ENCODE results near the gene SMAGP.
"Not testable (repeated sequence)": the region's sequence is repeated elsewhere in the genome, so short reads cannot be mapped to it uniquely, and the experiment has no call there.

Gene SMAGP, protein sequence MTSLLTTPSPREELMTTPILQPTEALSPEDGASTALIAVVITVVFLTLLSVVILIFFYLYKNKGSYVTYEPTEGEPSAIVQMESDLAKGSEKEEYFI
- total RNA-seq, result 4.4 to 4.9 reads per million in 2 donors

DNA sequence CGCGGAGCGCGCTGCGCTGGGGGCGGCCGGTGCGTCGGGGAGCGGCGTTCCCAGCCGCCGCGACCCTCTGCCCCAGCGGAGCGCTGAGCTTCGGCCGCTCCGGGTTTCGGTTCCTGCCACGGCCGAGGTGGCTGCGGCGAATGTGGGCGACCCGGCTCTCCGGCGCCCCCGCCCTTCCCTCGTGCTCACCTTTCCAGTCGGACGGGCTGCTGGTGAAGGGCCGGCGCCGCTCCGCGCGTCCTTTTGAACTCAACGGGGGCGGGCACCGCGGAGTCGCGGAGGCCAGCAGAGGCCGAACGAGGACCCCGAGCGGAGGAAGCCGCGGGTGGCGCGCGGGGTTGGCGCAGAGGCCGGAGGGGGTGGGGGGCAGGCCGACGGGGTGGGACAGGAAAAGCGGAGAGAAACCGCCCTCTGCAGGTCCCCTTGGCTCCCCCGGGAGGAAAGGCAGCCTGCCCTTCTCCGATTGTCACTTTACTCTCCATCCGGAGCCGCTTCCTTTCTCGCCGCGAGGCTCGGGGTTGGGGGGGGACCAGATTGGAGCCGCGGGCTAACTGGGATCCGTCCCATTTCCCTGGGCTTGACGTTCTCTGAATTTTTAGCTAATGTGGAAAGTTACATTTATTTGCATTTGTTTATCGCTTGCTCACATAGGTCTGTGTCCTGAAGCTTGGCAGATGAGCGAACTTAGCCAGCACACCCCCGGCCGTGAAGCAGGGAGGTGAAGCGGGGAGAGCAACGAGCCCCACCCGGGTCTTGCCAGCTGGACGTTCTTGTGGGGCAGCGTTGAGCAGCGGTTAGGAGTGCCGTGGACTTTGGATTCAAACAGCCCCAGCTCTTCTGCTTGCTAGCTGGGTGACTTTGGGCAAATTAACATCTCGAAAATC, at the start of gene SMAGP:
SMAGP (minus strand) TSS at position 349 of the 884 bp plus-strand sequence. CDS start 1,137 bp downstream, outside the sequence.
- peak; percentile 49 for DNase-seq

DNA sequence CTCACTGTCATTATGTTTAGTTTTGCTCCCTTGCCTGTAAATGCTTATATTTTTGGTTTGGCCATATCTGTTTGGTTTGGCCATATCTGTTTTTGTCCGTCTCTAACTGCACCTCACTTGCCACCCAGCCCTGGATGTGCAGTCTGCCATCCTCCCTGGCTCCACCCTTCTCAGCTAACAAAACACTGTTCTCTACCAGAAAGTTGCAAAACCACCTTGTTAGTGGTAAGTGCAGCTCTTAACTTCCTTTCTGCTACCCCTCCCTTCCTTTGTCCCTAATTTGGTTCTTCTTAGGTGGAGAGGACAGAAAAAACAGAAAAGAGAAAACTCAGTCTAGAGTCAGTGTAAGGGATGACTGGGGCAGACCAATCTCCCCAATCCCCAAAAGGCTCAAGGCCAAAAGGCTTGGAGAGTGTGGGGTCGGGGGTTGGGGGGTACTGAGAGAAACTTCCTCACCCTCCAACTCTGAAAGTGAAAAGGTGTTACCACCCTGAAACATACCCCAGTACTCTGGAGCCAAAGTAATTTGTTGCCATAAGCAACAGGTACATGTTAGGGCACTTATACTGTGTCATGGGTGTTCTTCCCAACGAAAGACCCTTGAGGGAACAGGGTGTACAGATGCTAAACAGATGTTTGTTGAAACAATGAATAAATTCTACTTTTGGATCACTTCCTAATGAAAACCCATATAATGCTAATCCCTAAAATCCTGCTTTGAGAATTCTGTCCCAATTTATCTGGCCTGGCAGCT, 48.8 kb upstream of the SMAGP start:
- DNase-seq, result no peak

DNA sequence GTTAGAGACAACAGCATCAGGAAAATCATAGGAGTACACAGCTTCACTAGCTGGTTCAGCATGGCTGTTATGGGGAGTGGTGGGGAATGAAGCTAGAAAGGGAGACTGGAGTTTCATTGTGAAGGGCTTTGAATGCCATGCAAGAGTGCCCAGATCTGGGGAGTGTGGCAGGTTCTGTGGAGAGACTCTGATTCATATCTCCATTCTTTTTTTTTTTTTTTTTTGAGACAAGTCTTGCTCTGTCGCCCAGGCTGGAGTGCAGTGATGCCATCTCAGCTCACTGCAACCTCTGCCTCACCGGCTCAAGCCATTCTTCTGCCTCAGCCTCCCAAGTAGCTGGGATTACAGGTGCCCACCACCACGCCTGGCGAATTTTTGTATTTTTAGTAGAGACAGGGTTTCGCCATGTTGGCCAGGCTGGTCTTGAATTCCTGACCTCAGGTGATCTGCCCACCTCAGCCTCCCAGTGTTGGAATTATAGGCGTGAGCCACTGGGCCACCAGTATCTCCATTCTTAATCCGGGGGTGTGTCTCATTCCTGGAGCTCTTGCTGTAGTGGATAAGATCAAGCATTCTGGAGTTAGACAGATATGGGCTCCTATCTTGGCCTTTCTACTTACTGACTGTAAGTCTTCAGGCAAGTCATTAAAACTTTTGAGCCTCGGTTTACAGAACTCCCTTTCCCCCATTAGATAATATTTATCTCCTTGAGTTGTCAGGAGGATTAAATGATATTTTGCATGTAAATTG, 48.0 kb upstream of the SMAGP start:
- not testable (repeated sequence) for DNase-seq

DNA sequence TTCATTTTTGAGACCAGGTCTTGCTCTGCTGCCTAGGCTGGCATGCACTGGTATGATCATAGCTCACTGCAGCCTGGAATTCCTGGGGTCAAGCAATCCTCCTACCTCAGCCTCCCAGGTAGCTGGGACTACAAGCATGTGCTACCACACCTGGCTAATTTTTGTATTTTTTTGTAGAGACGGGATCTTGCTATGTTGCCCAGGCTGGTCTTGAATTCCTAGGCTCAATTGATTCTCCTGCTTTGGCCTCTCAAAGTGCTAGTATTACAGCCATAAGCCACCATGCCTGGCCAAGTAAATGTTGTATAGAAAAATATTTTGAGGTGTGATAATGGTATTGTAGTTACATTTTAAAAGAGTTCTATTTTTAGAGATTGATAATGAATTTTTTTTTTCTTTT, 41.2 kb upstream of the SMAGP start:
- no peak for DNase-seq

DNA sequence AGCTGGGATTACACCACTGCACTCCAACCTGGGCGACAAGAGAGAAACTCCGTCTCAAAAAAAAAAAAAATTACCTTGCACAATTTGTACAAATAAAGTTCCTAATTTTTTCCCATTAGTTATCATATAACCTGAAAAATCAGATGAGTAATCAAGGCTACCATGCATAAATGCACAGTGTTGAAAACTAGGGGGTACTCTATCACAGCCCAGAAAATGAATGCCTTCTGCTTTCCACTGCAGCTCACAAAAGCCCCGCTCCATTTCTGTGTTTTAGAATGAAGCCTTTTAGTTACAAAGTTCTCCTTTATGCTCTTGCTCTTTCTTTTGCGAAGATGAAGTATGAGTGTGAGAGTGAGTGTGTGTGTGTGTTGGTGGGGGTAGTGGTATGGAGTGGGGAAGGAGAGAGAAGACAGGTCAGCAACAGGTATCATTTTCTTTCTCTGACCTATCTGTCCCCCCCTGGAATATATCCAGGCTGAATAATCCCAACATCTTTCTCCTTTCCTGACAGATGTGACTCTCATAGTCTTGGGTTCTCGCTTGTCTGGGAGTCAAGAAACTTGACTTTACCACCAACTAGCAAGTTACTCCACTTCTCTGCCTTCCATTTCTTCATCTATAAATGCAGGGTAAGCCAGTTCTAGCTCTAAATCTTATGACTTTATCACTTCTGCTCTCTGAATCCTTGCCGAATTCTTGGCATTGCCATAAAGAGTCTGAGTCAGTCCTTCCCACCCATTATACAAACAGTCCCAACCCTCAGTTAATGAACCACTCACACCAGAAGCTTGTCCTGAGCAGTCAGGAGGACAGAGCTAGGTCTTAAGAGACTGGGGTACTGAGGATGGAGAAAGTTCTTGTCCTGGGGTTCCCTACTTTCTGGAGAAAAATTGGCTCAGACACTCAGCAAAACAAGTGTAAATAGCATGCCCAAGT, 37.7 kb upstream of the SMAGP start:
- no peak for DNase-seq

DNA sequence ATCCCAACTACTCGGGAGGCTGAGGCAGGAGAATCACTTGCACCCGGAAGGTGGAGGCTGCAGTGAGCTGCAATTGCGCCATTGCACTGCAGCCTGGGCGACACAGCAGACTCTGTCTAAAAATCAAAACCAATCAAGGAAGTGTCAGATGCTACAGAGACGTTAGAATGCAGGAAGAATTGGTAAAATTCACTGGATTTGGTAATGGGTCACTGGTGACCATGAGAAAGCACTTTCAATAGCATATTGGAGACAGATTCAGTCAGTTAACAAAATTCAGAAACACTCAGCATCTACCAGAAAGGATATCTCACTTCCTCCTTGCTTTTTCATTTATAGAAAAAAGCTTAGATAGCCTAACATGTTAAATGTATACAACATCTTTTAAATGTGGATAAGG, 36.3 kb upstream of the SMAGP start:
- DNase-seq, result no peak

DNA sequence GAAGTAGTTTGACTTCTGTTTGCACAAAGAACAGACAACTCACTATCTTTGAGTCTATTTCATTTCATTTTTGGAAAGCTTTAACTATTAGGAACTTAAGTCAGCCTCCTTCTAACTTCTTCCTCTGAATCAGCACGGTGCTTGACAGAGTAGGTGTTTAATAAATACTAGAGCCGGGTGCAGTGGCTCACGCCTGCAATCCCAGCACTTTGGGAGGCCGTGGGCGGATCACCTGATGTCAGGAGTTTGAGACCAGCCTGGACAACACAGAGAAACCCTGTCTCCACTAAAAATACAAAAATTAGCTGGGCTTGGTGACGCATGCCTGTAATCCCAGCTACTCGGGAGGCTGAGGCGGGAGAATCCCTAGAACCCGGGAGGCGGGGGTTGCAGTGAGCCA, 30.6 kb upstream of the SMAGP start:
- not testable (repeated sequence) for DNase-seq

DNA sequence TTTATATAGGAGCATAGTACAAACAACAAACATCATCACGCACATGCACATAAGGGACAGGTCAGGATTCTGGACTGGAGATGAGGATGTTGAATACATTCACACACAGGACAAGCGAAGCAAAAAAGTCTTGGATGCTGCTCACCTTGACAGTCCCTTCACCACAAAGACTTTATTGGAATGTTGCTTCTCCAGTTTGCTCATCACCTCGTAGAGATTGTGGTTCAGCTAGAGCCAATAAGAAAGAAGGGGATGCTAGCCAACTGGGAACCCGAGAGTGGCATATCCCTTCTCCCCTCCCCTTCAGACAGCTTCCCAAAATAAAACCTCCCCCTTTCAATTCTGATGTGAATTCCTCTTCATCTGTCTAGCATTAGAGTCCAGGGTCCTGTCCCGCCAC, 25.4 kb upstream of the SMAGP start:
- DNase-seq, result no peak

DNA sequence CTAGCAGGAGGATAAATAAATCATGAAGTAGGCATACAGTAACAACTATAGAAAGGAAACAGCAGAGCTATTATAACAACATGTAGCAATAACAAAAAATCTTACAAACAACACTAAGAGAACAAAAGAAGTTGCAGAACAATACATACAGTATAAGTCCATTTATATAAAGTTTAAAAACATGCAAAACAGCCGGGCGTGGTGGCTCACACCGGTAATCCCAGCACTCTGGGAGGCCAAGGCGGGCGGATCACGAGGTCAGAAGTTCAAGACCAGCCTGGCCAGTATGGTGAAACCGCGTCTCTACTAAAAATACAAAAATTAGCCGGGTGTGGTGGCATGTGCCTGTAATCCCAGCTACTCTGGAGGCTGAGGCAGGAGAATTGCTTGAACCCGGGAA, 23.9 kb upstream of the SMAGP start:
- not testable (repeated sequence) for DNase-seq

DNA sequence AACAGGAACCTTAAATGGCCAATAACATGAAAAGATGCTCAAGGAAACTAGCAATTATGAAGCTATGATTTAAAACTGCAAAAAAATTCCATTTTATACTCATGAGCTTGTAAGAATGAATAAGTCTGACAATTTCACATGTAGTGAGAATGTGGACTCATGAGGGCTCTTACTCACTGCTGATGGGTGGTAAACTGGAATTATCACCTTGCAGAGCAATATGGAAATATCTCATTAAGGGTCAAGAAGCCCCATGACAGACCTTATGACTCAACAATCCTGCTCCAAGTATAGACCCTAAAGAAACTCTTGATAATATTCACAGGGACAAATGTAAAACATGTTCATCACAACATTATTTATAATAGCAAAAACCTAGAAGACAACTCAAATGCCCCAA, 23.5 kb upstream of the SMAGP start:
- DNase-seq, result no peak

DNA sequence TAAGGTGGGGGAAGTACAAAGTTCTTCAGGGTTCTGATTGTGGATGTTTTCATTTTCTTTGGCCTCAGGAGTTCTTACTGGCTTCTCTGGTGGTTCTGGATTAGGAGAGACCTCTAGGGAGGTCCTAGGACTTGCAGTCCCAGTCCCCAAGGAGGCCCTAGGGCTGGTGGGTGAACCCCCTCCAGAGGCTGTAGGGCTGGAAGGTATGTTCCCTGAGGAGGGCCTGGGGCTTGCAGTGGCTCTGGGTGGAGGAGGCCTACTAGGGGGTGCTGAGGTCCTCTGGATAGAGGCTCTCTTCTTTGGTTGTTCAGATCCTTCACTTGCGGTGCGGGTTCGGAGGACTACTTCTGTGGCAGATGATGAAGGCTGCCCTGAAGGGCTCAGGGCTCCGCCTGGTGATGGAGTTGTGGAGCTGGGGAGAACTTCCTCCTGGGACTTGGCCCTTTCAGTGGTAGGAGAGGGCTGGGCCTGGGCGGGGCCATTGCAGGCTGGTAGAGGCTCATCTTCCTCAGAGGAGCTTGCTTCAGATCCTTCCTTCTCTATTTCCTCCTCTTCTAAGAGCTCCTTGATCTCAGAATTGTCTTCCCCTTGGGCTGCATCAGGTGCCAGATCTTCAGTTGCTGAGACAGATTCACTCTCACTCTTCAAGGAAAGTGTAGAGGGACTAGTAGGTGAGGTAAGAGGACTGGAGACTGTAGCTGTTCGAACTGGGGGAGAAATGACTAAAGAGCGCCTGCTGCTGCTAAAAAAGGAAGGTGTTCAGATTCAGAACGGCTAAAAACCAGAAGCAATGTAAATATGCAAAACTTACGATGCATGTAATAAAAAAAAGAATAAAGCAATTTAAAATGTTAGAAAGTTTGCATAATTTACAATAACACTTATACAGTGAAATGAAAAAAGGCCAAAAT, 21.6 kb upstream of the SMAGP start:
- not testable (repeated sequence) for DNase-seq

DNA sequence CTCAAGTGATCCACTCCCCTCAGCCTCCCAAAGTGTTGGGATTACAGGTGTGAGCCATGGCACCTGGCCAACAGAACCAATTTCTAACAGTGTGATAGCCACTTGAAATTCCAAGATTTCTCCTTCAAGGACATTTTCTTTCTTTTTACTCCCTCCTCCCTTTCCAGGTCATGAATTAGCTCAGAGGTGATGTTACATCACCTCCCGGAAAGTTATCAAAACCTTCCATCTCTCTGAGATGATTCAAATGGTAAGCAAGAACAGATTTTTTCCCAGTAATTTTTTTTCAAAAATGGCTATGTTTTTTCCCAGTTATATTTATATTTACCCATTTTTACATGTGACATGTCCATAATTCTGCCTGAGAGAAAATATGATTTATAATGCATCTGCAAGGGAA, 15.6 kb upstream of the SMAGP start:
- DNase-seq, result no peak

DNA sequence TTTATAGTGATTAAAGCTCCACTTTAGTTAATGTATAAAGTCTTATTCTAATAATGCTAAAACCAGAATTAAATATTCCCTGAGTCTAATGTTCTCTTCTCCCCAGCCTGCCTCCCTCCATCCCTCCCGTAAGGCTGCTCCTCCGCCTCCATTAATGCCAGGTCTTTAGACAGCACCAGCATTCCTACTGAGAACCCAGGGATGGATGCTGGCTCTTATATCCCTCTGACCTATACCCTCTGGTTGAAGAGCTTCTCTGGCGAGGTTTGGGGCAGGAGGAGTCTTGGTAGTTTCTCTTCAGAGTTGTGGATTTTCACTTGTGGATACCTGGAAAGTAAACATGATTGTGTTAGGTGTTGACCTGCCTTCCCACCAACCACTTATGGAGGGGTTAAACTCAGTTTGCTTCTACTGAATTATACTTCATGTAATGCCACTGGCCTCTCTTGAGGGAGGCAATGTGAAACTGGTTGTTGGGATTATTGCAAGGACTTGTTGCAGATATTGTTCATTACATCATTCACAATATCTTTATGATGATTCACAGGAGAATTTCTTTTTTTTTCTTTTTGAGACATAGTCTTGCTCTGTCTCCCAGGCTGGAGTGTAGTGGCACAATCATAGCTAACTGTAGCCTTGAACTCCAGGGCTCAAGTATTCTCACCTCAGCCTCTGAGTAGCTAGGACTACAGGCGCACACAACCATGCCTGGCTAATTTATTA, 11.1 kb upstream of the SMAGP start:
- DNase-seq, result no peak

DNA sequence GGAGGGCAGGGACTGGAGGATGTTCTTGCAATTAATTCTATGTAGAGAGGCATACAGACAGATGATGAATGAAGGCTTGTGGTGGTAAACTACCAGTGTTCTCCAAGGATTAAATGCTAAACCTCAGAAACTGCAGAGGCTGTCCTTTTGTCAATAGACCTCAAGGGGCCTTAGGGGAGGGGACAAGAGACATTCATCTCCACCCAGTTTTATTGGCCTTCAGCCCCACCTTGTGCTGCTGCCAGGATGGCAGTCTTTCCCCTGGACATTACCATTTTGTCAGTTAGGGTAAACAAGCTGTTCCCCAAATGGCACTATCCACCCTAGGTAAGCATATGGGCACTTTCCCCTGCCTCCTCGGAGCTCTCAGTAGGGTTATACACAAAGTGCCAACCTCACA, 4.9 kb upstream of the SMAGP start:
- no peak for DNase-seq

DNA sequence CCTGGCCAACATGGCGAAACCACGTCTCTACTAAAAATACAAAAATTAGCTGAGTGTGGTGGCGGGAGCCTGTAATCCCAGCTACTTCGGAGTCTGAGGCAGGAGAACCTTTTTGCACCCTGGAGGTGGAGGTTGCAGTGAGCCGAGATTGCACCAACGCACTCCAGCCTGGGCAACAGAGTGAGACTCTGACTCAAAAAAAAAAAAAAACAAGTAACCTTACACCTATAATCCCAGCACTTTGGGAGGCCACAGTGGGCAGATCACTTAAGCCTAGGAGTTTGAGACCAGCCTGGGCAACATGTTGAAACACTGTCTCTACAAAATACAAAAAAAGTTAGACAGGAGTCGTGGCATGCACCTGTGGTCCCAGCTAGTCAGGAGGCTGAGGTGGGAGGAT, 2.6 kb upstream of the SMAGP start:
- DNase-seq, result not testable (repeated sequence)

DNA sequence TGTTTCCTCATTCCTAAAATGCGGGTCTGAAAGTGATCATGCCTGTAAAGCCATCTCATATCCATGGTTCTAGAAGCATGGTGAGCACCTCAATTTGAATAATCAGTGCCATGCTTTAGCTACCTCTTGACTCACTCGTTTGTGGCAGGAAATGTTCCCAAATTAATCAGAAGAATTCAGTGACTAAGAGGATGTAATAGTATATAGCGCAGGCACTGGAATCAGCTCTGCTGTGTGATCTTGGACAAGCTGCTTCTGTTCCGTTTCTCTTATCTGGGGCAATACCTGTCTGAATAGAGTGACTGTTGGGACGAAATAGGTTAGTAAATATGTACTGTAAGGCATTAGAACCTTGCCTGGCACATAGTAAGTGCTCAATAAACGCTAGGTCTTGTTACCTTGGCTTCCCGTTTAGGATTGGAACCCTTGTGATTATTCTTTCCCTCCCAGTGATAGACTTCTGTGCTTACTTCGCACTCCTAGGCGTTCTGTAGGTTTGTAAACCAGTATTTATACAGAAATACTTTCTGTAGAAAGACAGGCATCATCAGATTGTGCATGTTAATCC, 820 bp upstream of the SMAGP start:
- no peak for DNase-seq

DNA sequence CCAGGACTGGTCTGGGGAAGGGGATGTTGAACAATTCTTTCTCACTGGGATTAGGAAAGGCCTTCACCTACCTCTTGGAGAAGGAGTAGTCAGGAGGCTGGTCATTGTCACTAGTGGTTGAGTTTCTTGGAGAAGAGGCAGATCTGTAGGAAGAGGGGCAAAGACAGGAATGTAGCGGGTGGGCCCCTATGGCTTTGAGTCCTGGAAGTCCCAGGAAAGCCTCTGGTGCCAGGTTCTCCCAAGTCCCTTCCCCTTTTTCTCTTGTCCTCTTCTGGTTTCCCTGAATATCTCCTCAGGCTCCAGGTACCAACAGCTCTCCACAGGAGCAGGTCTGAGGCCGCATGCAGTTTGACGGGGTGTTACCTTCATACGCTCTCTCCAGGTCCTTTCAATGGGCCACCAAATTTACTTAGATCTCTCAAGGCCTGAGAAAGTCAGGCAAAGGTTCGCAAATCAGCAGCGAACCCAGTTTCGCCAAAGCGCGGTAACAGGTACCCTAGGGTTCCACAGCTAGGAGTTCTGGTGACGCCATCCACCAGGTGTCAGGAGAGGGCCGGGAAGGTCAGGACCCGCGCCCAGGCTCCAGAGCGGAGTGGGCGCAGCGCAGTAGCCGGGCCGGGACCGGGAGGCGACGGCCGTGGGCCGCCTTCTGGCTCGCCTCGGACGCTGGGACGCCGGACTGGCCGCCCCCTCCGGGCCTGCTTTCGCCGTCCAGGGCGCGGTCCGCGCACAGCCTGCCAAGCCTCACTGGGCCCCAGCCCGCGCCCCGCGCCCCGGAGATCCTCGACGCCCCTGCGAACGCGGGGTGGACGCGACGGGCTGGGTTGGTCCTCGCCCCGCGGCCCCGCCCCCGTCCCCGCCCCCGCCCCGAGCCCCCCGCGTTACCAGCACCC, 795 bp downstream of the SMAGP start:
- DNase-seq, result peak; percentile 46

DNA sequence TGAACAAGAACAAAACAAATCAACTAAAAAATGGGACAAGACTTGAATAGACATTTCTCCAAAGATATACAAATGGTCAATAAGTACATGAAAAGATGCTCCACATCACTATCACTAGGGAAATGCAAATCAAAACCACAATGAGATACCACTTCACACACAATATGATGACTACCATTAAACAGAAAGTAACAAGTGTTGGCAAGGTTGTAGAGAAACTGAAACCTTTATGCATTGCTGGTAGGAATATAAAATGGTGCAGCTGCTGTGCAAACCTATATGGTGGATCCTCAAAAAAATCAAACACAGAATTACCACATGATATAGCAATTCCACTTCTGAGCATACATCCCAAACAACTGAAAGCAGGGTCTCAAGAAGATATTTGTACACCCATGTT, 5.2 kb downstream of the SMAGP start:
- no peak for DNase-seq

DNA sequence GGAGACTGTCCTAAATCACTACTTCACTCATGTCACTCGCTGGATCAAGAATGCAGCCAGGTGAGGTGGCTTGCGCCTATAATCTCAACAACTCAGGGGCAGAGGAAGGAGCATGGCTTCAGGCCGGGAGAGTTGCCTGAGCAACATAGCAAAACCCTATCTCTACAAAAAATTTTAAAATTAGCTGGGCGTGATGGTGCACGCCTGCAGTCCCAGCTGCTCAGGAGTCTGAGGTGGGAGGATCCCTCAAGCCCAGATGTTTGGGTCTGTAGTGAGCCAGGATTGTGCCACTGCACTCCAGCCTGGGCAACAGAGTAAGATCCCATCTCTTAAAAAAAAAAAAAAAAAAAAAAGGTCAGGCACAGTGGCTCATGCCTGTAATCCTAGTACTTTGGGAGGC, 5.9 kb downstream of the SMAGP start:
- no peak for DNase-seq
